Smooth muscle cell (in vitro differentiated cells): ENCODE data around the gene CRMP1. TPM values are rescaled to one million over a fixed set of nuclear protein-coding genes. Genes with fewer than 3 reads are reported as not detected.

Experiments used
- DNase-seq: peaks from one replicate; lab custom pipeline; 2025; ENCODE audit not compliant: unreplicated experiment; lab: John Stamatoyannopoulos, UW
- H2AFZ ChIP-seq: fragments of 200-600 bp; sonication (generic); 2 replicates; pipeline ENCODE4 v1.6.0; 2016; ENCODE audit warnings: antibody characterized with exemption, low read depth, mild to moderate bottlenecking
- H3F3A ChIP-seq: fragments of 200-600 bp; sonication (generic); 2 replicates; pipeline ENCODE4 v1.6.0; 2017; ENCODE audit warnings: antibody characterized with exemption, low read depth
- H3K27ac ChIP-seq: fragments of 200-600 bp; sonication (generic); 2 replicates; pipeline ENCODE4 v1.5.1; 2016; ENCODE audit warnings: low read depth, mild to moderate bottlenecking
- H3K27me3 ChIP-seq: fragments of 200-600 bp; sonication (generic); 2 replicates; pipeline ENCODE4 v1.6.1; 2016; ENCODE audit warnings: low read depth, mild to moderate bottlenecking
- H3K36me3 ChIP-seq: fragments of 200-600 bp; sonication (generic); 2 replicates; pipeline ENCODE4 v1.5.1; 2016; ENCODE audit warnings: low read depth
- H3K4me1 ChIP-seq: fragments of 200-600 bp; sonication (generic); 2 replicates; pipeline ENCODE4 v1.5.1; 2016; ENCODE audit warnings: low read depth
- H3K4me2 ChIP-seq: fragments of 200-600 bp; sonication (generic); 2 replicates; pipeline ENCODE4 v1.6.0; 2016; ENCODE audit warnings: mild to moderate bottlenecking
- H3K4me3 ChIP-seq: fragments of 200-600 bp; sonication (generic); 2 replicates; pipeline ENCODE4 v1.5.1; 2016; ENCODE audit warnings: mild to moderate bottlenecking
- H3K79me2 ChIP-seq: fragments of 200-600 bp; sonication (generic); 2 replicates; pipeline ENCODE4 v1.6.0; 2016; ENCODE audit warnings: low read depth, mild to moderate bottlenecking
- H3K9ac ChIP-seq: fragments of 200-600 bp; sonication (generic); 2 replicates; pipeline ENCODE4 v1.6.0; 2016; ENCODE audit warnings: low read depth
- H3K9me3 ChIP-seq: fragments of 200-600 bp; sonication (generic); replicated peaks from 2 replicates; pipeline ENCODE4 v1.5.1; 2016; ENCODE audit warnings: low read depth
- H4K20me1 ChIP-seq: fragments of 200-600 bp; sonication (generic); 2 replicates; pipeline ENCODE4 v1.6.0; 2016; ENCODE audit warnings: low read depth
- CTCF ChIP-seq: fragments of 200-600 bp; sonication (generic); IDR thresholded peaks from 2 replicates; pipeline ENCODE4 v1.5.1; 2017; ENCODE audit warnings: borderline replicate concordance, mild to moderate bottlenecking, antibody characterized with exemption; ENCODE audit not compliant: insufficient read depth, poor library complexity, severe bottlenecking
- WGBS: methylation state at CpG from one replicate; pipeline ENCODE4 v1.1.7; 2016; ENCODE audit warnings: low lambda C conversion rate; 5-methylcytosine and 5-hydroxymethylcytosine counted together
- polyA plus RNA-seq: library from polyadenylated mRNA; unstranded; fragments of >200 nt; fragmentation: Nextera tagmentation; extraction: Ambion mirVana; gene quantifications from 2 replicates; pipeline ENCODE4 v1.2.1, GENCODE V29; 2016
- total RNA-seq: library from RNA; depleted of rRNA; stranded (reverse); fragments of >200 nt; gene quantifications from 2 replicates; pipeline ENCODE4 v1.2.3, GENCODE V29; 2014

CRMP1 gene
- total and polyA plus RNA-seq, 2 experiments from 2014 or later, result 12.5 to 18.6 TPM

- DNase-seq, result no peak
- Histone ChIP-seq H4K20me1 (no peaks in the 10 kb centered on the region), H3K36me3 (no peaks in the 10 kb centered on the region), H2AFZ (no peak overlapping the region), H3K4me1 (no peaks in the 10 kb centered on the region), H3K27ac (no peak overlapping the region), H3K27me3 (no peaks in the 10 kb centered on the region), H3K9me3 (no peaks in the 10 kb centered on the region), H3K4me2 (no peak overlapping the region), H3F3A (no peaks in the 10 kb centered on the region), H3K9ac (no peak overlapping the region), H3K79me2 (no peaks in the 10 kb centered on the region), H3K4me3 (no peak overlapping the region)
- WGBS, result 76% methylated on average over 16 of the region's 16 CpGs
- no peak for TF ChIP-seq CTCF
These were observed 28.5 kb upstream of the CRMP1 start for GRCh38 chr4:5921101-5921980.

GRCh38 chr4:5919571-5919970, 26.7 kb upstream of the CRMP1 start:
- WGBS, result 90% methylated on average over 7 of the region's 7 CpGs
- Histone ChIP-seq H3K9ac (no peak overlapping the region), H3K27ac (no peak overlapping the region), H3K4me3 (no peak overlapping the region), H3K36me3 (no peaks in the 10 kb centered on the region), H3K27me3 (no peaks in the 10 kb centered on the region), H3K79me2 (no peaks in the 10 kb centered on the region), H3K4me2 (no peak overlapping the region), H4K20me1 (no peaks in the 10 kb centered on the region), H3K9me3 (no peaks in the 10 kb centered on the region), H3K4me1 (no peaks in the 10 kb centered on the region), H3F3A (no peaks in the 10 kb centered on the region), H2AFZ (no peak overlapping the region)
- TF ChIP-seq CTCF, result no peak
- DNase-seq, result no peak

GRCh38 chr4:5919044-5919443, 26.2 kb upstream of the CRMP1 start:
- Histone ChIP-seq H3K4me2 (no peak overlapping the region), H2AFZ (no peak overlapping the region), H3K27ac (no peak overlapping the region), H3K79me2 (no peaks in the 10 kb centered on the region), H3K27me3 (no peaks in the 10 kb centered on the region), H3K4me1 (no peaks in the 10 kb centered on the region), H3K9ac (no peak overlapping the region), H3K9me3 (no peaks in the 10 kb centered on the region), H3K4me3 (no peak overlapping the region), H3K36me3 (no peaks in the 10 kb centered on the region), H3F3A (no peaks in the 10 kb centered on the region), H4K20me1 (no peaks in the 10 kb centered on the region)
- DNase-seq, result no peak
- 85% methylated on average over 8 of the region's 8 CpGs for WGBS
- TF ChIP-seq CTCF, result no peak
